ENCODE results near the gene ERFL.
"Not testable (repeated sequence)": the region's sequence is repeated elsewhere in the genome, so short reads cannot be mapped to it uniquely, and the experiment has no call there.

The ERFL gene

DNA sequence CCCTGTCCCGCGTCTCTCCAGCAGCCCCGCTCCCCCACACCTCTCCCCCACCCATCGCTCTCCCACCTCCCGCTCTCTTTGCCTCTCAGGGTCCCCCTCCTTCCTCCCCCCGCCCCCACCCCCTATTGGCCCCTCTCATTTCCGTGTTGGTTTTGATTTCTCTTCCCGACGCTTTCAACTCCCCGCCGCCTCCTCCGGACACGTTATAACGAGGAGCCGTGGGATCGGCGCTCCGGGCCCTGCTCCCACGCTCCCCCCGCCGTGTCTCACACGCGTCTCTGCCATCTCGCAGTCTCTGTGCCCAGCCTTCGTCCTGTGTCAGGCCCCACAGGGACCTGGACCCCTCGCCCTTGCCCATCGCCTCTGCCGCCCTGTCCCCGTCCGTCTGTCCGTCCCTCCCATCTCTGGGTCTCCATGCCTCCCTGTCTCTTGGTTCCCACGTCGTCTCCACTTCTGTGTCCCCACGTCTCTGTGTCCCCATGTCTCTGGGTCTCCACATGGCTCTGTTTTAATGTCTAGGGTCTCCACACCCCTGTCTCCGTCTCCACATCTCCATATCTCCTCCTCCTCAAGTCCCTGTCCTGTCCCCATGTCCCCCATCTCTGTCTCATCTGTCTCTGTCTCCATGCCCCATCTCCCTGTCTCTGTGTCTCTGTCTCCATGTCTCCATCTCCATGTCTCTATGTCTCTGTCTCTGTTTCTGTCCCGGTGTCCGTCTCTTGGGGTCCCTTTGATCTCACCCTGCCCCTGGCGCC, 13.1 kb downstream of the ERFL start:
- Histone ChIP-seq H3K4me3 (replicated peaks; ENCODE audit: insufficient read depth, low read length) (no peak overlapping the region), H3K27me3 (ENCODE audit: insufficient read depth, poor library complexity, severe bottlenecking) (peaks cover 55% of the 10 kb centered on the region), H3K27ac (replicated peaks) (no peak overlapping the region)
- TF ChIP-seq POLR2AphosphoS5 (IDR thresholded peaks at IDR 0.05; ENCODE audit: low read depth) (no peak), GABPA (IDR thresholded peaks at IDR 0.05; ENCODE audit: low read depth) (no peak)
- TF ChIP-seq, protein P1, sequence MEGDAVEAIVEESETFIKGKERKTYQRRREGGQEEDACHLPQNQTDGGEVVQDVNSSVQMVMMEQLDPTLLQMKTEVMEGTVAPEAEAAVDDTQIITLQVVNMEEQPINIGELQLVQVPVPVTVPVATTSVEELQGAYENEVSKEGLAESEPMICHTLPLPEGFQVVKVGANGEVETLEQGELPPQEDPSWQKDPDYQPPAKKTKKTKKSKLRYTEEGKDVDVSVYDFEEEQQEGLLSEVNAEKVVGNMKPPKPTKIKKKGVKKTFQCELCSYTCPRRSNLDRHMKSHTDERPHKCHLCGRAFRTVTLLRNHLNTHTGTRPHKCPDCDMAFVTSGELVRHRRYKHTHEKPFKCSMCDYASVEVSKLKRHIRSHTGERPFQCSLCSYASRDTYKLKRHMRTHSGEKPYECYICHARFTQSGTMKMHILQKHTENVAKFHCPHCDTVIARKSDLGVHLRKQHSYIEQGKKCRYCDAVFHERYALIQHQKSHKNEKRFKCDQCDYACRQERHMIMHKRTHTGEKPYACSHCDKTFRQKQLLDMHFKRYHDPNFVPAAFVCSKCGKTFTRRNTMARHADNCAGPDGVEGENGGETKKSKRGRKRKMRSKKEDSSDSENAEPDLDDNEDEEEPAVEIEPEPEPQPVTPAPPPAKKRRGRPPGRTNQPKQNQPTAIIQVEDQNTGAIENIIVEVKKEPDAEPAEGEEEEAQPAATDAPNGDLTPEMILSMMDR (IDR thresholded peaks at IDR 0.05; ENCODE audit: insufficient read depth, low read length): no peak
- DNase-seq (ENCODE audit: low read depth in 1 of 2, low spot score in 1 of 2): no peak

DNA sequence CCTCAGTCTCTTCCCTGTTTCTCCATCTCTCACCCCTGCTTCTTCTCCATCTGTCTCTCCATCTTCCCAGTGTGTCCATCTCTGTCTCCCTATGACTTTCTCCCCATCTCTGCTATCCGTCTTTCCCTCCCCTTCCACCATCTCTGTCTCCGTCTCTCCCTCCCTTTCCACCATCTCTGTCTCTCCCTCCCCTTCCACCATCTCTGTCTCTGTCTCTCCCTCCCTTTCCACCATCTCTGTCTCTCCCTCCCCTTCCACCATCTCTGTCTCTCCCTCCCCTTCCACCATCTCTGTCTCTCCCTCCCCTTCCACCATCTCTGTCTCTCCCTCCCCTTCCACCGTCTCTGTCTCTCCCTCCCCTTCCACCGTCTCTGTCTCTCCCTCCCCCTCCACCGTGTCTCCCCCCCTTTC, 13.8 kb downstream of the ERFL start:
- H3K27me3 ChIP-seq (ENCODE audit: insufficient read depth, poor library complexity, severe bottlenecking): peaks cover 55% of the 10 kb centered on the region
- DNase-seq (ENCODE audit: low read depth in 1 of 2, low spot score in 1 of 2); H3K27ac ChIP-seq (replicated peaks); H3K4me3 ChIP-seq (replicated peaks; ENCODE audit: insufficient read depth, low read length): not testable (repeated sequence)

DNA sequence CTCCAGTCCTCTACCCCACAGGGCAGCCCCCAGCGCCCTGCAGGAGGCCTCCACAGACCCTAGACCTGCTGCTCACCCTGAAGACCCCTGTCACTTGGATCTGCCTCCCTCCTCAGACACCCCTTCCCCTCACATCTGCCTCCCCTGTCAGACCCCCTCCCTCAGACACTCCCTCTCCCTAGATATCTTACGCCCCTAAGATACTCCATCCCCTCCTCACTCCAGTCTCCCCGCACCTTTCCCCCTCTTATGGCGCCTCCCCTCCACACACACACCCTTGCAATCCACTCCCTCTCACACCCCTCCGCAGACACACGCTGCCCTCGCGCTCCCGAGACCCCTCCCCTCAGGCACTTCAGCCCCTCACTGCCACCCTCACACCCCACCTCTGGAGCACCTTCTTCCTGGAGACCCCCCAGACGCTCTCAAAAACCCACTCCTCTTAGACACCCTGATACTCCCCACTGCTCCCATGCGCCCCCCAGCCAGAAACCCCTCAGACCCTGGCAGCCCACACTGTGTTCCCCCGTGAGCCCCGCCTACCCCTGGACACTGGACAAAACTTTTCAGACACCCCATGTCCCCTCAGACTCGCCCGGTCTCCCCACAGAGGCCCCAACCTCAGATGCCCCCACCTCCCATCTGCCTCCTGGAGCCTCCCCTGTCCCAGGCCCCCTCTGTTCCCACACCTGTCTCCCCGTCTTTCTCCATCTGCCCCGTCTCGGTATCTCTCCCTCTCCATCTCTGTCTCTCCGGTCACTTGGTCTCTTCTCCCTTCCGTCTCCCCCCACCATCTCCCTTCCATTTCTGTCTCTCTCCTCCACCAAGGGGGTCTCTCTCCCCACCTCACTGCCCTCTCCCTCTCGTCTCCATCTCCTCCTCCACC, 14.5 kb downstream of the ERFL start:
- TF ChIP-seq, protein P2, sequence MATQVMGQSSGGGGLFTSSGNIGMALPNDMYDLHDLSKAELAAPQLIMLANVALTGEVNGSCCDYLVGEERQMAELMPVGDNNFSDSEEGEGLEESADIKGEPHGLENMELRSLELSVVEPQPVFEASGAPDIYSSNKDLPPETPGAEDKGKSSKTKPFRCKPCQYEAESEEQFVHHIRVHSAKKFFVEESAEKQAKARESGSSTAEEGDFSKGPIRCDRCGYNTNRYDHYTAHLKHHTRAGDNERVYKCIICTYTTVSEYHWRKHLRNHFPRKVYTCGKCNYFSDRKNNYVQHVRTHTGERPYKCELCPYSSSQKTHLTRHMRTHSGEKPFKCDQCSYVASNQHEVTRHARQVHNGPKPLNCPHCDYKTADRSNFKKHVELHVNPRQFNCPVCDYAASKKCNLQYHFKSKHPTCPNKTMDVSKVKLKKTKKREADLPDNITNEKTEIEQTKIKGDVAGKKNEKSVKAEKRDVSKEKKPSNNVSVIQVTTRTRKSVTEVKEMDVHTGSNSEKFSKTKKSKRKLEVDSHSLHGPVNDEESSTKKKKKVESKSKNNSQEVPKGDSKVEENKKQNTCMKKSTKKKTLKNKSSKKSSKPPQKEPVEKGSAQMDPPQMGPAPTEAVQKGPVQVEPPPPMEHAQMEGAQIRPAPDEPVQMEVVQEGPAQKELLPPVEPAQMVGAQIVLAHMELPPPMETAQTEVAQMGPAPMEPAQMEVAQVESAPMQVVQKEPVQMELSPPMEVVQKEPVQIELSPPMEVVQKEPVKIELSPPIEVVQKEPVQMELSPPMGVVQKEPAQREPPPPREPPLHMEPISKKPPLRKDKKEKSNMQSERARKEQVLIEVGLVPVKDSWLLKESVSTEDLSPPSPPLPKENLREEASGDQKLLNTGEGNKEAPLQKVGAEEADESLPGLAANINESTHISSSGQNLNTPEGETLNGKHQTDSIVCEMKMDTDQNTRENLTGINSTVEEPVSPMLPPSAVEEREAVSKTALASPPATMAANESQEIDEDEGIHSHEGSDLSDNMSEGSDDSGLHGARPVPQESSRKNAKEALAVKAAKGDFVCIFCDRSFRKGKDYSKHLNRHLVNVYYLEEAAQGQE (IDR thresholded peaks at IDR 0.05; ENCODE audit: insufficient replicate concordance, low read depth): no peak
- no peak for TF ChIP-seq GABPA (IDR thresholded peaks at IDR 0.05; ENCODE audit: low read depth)
- no peak for TF ChIP-seq SPI1 (IDR thresholded peaks at IDR 0.05; ENCODE audit: borderline replicate concordance, low read depth)
- no peak for TF ChIP-seq POLR2AphosphoS5 (IDR thresholded peaks at IDR 0.05; ENCODE audit: low read depth)
- TF ChIP-seq, protein P1 (IDR thresholded peaks at IDR 0.05; ENCODE audit: insufficient read depth, low read length): no peak
- no peak overlapping the region for H3K4me3 ChIP-seq (replicated peaks; ENCODE audit: insufficient read depth, low read length)
- DNase-seq (ENCODE audit: low read depth in 1 of 2, low spot score in 1 of 2): no peak
- H3K27ac ChIP-seq (replicated peaks): no peak overlapping the region
- peaks cover 55% of the 10 kb centered on the region for H3K27me3 ChIP-seq (ENCODE audit: insufficient read depth, poor library complexity, severe bottlenecking)

DNA sequence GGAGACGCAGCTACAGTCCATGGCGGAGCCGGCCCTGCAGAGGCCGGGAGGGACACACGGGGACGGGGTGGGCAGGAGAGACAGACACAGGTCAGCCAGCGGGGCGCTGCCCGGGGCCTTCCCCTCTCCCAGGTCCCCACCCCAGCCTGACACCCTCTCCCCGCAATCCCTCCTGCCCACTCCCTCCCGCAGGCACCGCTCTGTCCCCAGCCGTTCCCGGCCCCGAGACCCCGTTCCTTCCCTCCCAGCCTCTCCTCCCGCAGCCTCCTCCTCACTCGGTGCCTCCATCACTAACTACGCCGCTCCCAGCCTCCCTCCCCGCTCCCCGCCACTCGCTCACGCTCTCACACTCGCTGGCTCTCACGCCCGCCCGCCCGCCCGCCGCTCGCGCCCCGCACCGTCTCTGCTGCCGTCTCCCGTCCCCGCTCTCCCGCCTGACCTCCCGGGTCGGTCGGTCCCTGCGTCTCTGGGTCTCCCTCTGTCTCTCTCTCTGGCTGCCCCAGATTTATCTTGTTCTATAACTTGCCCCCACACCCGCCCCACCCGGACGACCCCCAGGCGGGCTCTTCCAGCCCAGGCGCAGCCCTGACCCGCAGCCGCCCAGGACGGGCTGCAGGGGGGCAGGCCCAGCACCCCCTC, 15.2 kb downstream of the ERFL start:
- peaks cover 55% of the 10 kb centered on the region for H3K27me3 ChIP-seq (ENCODE audit: insufficient read depth, poor library complexity, severe bottlenecking)
- no peak overlapping the region for H3K4me3 ChIP-seq (replicated peaks; ENCODE audit: insufficient read depth, low read length)
- no peak overlapping the region for H3K27ac ChIP-seq (replicated peaks)
- TF ChIP-seq GABPA (IDR thresholded peaks at IDR 0.05; ENCODE audit: low read depth) (no peak), SPI1 (IDR thresholded peaks at IDR 0.05; ENCODE audit: borderline replicate concordance, low read depth) (no peak), POLR2AphosphoS5 (IDR thresholded peaks at IDR 0.05; ENCODE audit: low read depth) (no peak)
- TF ChIP-seq, protein P1 (IDR thresholded peaks at IDR 0.05; ENCODE audit: insufficient read depth, low read length): no peak
- TF ChIP-seq, protein P2 (IDR thresholded peaks at IDR 0.05; ENCODE audit: insufficient replicate concordance, low read depth): no peak
- DNase-seq (ENCODE audit: low read depth in 1 of 2, low spot score in 1 of 2): no peak
